Gastroesophageal sphincter (tissue), 3 donors: ENCODE results near the gene AGTRAP.
A peak's percentile ranks its signal among the peaks of the same experiment; 100 is the strongest.

ENCODE experiments used
- CTCF ChIP-seq, 4 experiments: fragments of 200-600 bp in 2 of 4; fragments of 450-650 bp in 2 of 4; sonication (generic) in 1 of 4; IDR thresholded peaks; one replicate each; pipeline ENCODE4 v1.5.1; 2017 to 2019; ENCODE audit warnings: antibody characterized with exemption in 4 of 4, mild to moderate bottlenecking in 2 of 4, moderate library complexity in 2 of 4
- EP300 ChIP-seq: sonication (generic); formaldehyde crosslinking; IDR thresholded peaks from one replicate; pipeline ENCODE4 v1.6.1; 2017; ENCODE audit warnings: antibody characterized with exemption, mild to moderate bottlenecking
- POLR2A ChIP-seq, 2 donors: fragments of 450-650 bp; IDR thresholded peaks; one replicate each; pipeline ENCODE4 v1.6.1; 2017; ENCODE audit warnings: antibody characterized with exemption in 2 of 2, mild to moderate bottlenecking in 2 of 2, moderate library complexity in 1 of 2
- POLR2AphosphoS5 ChIP-seq: sonication (generic); formaldehyde crosslinking; IDR thresholded peaks from one replicate; pipeline ENCODE4 v1.6.1; 2017; ENCODE audit warnings: antibody characterized with exemption

- TF ChIP-seq CTCF (IDR thresholded peaks at IDR 0.05) (no peak), POLR2AphosphoS5 (peak; percentile 88), POLR2A (IDR thresholded peaks at IDR 0.05) (no peak), EP300 (no peak)
These were observed 1.1 kb downstream of the AGTRAP start for GRCh38 chr1:11736746-11737639.
